Measurements from ENCODE around the gene TAOK1.
A peak's percentile ranks its signal among the peaks of the same experiment; 100 is the strongest.

The TAOK1 gene

DNA sequence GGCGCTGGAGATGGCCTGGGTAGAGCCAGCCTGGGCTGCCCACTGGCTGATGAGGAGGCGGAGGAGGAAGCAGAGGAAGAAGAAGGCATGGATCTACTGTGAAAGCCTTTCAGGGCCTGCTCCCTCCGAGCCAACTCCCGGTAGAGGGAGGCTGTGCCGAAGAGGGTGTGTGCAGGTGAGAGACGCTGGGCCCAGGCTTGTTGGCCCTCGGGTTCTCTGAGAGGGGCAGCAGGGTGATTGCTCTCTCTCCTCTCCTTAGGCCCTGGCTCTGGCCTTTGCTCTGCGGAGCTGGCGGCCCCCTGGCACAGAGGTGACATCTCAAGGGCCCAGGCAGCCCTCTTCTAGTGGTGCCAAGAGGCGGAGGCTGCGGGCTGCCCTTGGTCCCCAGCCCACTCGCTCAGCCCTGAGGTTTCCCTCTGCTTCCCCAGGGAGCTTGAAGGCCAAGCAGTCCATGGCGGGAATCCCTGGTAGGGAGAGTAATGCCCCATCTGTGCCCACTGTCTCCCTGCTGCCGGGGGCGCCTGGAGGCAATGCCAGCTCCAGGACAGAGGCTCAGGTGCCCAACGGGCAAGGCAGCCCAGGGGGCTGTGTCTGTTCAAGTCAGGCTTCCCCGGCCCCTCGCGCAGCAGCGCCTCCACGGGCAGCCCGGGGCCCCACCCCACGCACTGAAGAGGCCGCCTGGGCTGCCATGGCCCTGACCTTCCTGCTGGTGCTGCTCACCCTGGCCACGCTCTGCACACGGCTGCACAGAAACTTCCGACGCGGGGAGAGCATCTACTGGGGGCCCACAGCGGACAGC, 181.9 kb downstream of the TAOK1 start:
- no peak overlapping the region for H3K4me3 ChIP-seq (ENCODE audit: low read depth, low read length)

DNA sequence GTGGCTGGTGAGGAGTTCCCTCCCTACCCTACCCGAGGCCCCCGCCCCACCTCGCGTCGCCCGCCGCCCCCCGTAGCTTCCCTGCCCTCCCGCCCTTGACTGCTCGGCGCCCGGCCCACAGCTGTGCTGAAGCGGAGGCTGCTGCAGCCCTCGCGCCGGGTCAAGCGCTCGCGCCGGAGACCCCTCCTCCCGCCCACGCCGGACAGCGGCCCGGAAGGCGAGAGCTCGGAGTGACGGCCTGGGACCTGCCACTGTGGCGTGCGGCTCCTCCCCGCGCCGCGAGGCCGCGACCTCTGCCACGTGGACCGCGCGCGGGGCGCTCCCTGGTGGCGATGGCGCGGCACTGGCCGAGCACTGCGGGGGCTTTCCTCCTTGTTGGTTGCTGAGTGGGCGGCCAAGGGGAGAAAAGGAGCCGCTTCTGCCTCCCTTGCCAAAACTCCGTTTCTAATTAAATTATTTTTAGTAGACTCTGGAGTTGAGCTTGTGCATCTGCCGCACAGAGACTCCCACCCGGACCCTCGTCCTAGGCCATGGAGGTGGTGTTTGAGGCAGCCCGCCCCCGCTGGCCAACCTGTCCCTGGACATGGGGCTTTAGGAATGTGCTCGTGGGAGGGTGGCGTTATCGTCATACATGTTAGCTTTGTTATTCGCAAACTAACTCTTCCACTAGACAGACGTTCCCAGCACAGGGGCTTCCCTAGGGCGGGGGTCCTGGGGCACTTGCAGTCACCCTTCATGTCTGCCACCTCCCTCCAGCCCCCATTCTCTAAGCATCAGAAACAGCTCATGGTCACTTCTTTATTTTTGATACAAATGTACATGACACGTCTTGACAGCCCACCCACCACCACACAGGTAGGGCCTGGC, 182.8 kb downstream of the TAOK1 start:
- no peak overlapping the region for H3K4me3 ChIP-seq (ENCODE audit: low read depth, low read length)
- TF ChIP-seq, protein P1, sequence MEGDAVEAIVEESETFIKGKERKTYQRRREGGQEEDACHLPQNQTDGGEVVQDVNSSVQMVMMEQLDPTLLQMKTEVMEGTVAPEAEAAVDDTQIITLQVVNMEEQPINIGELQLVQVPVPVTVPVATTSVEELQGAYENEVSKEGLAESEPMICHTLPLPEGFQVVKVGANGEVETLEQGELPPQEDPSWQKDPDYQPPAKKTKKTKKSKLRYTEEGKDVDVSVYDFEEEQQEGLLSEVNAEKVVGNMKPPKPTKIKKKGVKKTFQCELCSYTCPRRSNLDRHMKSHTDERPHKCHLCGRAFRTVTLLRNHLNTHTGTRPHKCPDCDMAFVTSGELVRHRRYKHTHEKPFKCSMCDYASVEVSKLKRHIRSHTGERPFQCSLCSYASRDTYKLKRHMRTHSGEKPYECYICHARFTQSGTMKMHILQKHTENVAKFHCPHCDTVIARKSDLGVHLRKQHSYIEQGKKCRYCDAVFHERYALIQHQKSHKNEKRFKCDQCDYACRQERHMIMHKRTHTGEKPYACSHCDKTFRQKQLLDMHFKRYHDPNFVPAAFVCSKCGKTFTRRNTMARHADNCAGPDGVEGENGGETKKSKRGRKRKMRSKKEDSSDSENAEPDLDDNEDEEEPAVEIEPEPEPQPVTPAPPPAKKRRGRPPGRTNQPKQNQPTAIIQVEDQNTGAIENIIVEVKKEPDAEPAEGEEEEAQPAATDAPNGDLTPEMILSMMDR (IDR thresholded peaks at IDR 0.05; ENCODE audit: low read depth, low read length): peak; percentile 32; the same call in 1 of the 2 replicates

More for the DNA sequence above, 181.9 kb downstream of the TAOK1 start:
- TF ChIP-seq, protein P1 (IDR thresholded peaks at IDR 0.05; ENCODE audit: low read depth, low read length): no peak

DNA sequence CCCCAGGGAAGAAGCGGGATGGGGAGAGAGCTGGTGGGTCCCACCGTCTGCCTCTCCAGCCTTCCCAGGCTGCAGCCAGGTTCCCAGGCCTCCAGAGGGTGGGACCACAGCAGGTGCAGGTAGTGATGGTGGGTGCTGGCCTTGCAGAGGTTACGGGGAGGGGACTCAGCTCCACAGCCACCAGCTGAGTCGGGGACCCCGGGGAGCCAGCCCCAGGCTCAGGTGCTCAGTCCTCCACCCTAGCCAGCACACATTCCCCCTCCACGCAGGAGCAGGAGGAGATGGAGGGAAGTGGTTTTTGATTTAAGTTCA, 183.4 kb downstream of the TAOK1 start:
- H3K4me3 ChIP-seq (ENCODE audit: low read depth, low read length): no peak overlapping the region
- TF ChIP-seq, protein P1 (IDR thresholded peaks at IDR 0.05; ENCODE audit: low read depth, low read length): no peak

DNA sequence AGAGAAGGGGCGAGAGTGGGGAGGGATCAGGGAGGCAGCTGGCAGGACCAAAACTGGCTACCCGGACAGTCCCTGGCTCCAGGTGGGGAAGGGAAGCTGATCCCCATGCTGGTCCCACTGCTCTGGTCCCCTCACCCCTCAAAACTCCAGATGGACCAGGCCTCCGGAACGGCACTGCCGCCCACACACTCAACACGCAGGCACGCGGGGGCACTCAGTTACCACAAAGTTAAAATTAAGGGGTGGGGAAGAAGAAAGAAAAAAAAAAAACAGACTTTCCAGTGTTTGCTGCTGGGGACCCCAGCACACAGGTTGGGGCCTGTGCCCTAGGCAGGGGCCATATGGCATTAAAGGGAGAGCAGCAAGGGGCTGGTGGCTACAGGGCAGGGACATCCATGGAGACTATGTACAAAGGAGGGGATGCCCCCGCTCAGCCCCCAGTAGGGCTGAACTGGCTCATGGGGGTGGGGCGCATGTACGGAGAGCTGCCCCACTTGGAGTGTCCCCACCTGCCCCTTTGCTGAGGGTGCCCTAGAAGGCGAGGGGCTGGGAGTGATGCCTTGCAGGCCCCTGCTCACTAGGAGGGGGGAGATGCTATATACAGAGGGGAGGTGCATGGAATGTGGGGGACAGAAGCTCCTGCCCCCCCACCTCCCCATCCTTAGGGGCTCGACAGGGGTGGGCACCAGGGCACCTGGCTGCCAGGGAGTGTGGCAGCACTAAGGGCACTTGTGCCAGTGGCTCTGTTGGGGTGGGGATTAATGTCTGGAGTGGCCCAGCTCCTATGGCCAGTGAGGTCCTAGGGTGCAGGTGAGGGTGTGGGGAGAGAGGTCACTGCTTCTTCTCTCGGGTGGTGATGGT, 183.9 kb downstream of the TAOK1 start:
- TF ChIP-seq, protein P1 (IDR thresholded peaks at IDR 0.05; ENCODE audit: low read depth, low read length): no peak

DNA sequence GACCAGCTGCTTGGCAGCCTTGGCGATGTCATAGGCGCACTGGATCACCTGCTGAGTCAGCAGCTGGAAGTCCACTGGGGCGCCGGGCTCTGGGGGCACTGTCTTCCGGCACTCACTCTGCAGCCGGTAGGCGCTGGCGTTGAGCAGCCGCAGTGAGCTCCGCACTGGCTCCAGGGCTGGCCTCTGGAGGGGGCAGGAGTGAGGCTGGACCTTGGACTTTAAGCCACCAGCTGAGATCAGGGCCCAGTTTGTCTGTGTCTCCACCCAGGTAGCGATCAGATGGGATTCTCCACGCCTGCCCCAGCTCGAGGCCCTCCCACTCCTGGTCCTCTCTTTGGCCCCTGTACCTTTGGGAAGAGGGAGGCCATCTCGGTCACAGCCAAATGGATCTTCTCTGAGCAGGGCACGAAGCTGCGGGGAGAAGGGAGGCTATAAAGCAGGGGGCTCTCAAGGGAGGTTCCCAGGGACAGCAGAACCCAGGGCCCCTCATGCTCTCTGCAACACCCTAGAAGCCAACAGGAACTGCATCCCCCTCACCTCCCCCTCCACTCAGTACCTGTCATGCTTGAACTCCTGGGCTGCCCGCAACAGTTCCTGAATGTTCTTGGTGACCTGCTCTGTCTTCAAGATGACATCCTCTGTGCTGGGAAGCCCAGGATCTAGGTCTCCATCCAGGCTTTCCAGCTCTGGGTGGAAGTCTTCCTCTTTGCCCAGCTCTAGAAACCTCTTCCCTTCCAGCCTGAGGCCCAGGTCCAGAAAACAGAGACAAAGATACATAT, 184.8 kb downstream of the TAOK1 start:
- TF ChIP-seq, protein P1 (IDR thresholded peaks at IDR 0.05; ENCODE audit: low read depth, low read length): no peak
- H3K4me3 ChIP-seq (ENCODE audit: low read depth, low read length): no peak overlapping the region

More for the DNA sequence above, 183.9 kb downstream of the TAOK1 start:
- no peak overlapping the region for H3K4me3 ChIP-seq (ENCODE audit: low read depth, low read length)

DNA sequence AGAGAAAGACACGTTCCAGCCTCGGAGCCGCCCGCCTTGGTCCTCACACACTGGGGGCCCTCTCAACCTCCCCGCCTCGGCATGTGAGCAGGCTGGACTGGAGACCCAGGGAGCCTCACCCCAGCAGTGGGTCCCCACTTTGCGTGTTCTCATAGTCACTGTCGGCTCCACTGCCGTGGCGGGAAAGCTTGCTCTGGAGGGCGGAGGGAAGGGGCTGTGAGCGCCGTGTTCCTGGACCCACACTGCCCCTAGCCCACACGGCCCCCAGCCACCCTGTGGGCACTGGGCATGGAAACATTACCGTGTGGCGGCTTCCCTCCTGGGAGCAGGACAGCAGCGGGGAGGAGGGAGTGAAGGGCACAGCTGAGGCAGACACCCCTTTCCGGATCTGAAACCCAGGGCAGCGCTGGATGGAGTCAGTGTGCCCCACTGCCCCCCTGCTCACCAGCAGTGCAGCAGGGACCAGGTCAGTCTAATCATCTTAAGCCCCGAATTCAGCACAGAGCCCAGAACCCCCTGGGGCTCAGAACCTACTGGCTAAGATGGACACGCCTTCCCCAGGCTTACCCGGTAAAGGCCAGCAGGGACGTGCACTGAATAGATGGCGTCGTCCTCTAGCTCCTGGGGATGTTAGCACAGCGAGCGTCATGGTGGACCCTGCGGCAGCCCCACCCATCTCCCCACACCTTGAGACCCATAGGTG, 185.5 kb downstream of the TAOK1 start:
- TF ChIP-seq, protein P1 (IDR thresholded peaks at IDR 0.05; ENCODE audit: low read depth, low read length): no peak
- no peak overlapping the region for H3K4me3 ChIP-seq (ENCODE audit: low read depth, low read length)
